Heart left ventricle (tissue), 13 donors: ENCODE measurements around the gene ZBTB42.

Source experiments
- CTCF ChIP-seq, 12 donors: fragments of 200-600 bp; sonication (generic) in 4 of 12; IDR thresholded peaks; one replicate each; pipeline versions ENCODE4 v1.5.0 to v1.8.0; 2018 to 2022; ENCODE audit warnings: antibody characterized with exemption in 12 of 12, mild to moderate bottlenecking in 5 of 12
- POLR2A ChIP-seq, 2 donors: fragments of 450-650 bp; IDR thresholded peaks; one replicate each; pipeline ENCODE4 v1.6.1; 2017; ENCODE audit warnings: antibody characterized with exemption in 2 of 2, mild to moderate bottlenecking in 2 of 2, moderate library complexity in 2 of 2
- donor health status: ischemic (EF 13 %, LVEDD 7.1; RV severe dilation, severe dysfunction).
- donor health status: DM: no; HTN: yes; CAD: no.
- donor health status: DM: no; HTN: no; CAD: no.
- donor health status: ischemic (EF 25% LVEDD 6.9; RV normal size, moderate dysfunction).
- donor health status: ischemic (EF 25% LVEDD 5.7; RV mildly dilated, moderate dysfunction).
- donor health status: ischemic (EF 35%, LVEDD 5.7; RV mildly dilated, moderate dysfunction).
- donor health status: nonischemic (EF 11% LVEDD 7.7; RV severe dilation, severe dysfunction).
- donor health status: DM: yes; HTN: yes; CAD: no.
- donor health status: PGD.
- donor health status: ischemic (EF 29% LVEDD 5.4; RV normal size, mild dysfunction).
- donor health status: nonischemic (EF 23%, LVEDD 6.1; RV moderate dilation, normal function).

DNA sequence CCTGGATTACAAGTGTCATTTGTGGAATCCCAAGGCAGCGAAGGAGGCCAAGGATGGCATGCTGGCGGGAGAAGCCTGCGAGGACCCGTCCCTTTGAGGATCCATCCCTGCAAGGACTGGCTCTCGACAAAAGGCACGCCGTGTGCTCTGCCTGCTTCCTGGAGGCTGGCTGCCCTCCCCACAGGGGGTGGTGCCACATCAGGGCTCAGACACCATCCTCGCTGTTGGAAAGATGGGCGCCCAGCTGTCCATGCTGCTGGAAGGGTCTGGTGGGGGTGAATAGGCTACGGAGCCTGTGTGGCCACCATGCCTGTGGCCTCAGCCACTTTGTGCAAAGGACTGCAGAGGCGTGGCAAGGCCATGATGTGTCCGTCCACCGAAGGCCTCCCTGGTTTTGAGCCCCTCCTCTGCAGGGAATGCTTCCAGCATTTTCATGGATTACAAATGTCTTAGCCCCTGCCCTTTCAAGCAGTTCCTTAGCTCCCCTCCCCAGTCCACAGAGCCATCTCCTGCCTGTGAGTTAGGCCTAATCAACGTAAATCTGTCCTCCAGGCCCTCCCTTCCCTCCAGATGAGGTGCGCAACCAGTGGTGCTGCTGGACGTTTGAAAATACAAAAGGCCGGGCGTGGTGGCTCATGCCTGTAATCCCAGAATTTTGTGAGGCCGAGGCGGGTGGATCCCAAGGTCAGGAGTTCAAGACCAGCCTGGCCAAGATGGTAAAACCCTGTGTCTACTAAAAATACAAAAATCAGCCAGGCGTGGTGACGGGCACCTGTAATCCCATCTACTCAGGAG, 22.1 kb downstream of the ZBTB42 start:
- TF ChIP-seq CTCF (IDR thresholded peaks at IDR 0.05) (no peak), POLR2A (IDR thresholded peaks at IDR 0.05) (no peak)
